Left cardiac atrium (tissue), 4 donors: Measurements from ENCODE around the gene SELENOM. TPM values are rescaled to one million over a fixed set of nuclear protein-coding genes. Genes with fewer than 3 reads are reported as not detected.

ENCODE experiments used
- ATAC-seq, 2 donors: fragments of 200-7000 bp; cut with Tn5 transposase; one replicate each; pipeline ENCODE4 v1.9.1; 2020; ENCODE audit warnings: mild to moderate bottlenecking in 2 of 2, moderate library complexity in 2 of 2
- DNase-seq: peaks from one replicate; pipeline ENCODE4 v3.0.0-alpha.2; 2020
- intact Hi-C, 2 donors: fragments of 100-400 bp; cut with DNase I; formaldehyde crosslinking; loops; one replicate each; pipeline versions ENCODE4 v1.14.1 to v1.15.1; 2022 to 2023
- total RNA-seq, 2 donors: library from RNA; stranded (reverse); fragmentation: NEBNext Ultra II Directional; extraction: Animal tissue kit (Norgen Biotek cat#: 25700); gene quantifications; one replicate each; pipeline ENCODE4 v1.2.1, GENCODE V29; 2021
- donor health status: DM: no; HTN: yes; CAD: no.
- donor health status: DM: no; HTN: yes; CAD: no; lungs with severe emphysema.
- donor health status: DM: yes; HTN: yes; CAD: no.
- donor health status: Dilated cardiomyopathy.

SELENOM gene
- total RNA-seq, 2 donors from 2014 or later = 118 to 145 TPM

DNA sequence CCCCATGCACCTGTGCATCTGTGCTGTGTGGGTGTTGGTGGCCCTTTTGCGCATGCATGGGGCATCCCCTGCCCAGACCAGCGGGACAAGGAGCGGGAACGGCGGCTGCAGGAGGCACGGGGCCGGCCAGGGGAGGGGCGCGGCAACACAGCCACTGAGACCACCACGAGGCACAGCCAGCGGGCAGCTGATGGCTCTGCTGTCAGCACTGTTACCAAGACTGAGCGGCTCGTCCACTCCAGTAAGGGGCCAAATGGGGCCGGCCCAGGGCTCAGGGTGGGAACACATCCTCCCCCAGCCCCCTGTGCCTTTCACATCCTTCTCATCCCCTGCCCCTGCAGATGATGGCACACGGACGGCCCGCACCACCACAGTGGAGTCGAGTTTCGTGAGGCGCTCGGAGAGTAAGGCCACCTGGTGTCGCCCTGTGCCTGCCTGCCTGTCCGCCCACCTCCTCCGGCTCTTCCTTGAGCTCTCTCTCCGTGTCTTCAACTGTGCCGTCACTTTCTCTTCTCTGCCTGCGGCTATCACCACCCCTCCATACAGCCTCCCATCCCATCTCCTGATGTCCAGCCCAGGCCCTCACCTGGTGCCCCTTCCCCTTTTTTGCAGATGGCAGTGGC is 10.6 kb downstream of the SELENOM start:
- no peak for DNase-seq
- intact Hi-C loops = no loop called here
- ATAC-seq = no peak

DNA sequence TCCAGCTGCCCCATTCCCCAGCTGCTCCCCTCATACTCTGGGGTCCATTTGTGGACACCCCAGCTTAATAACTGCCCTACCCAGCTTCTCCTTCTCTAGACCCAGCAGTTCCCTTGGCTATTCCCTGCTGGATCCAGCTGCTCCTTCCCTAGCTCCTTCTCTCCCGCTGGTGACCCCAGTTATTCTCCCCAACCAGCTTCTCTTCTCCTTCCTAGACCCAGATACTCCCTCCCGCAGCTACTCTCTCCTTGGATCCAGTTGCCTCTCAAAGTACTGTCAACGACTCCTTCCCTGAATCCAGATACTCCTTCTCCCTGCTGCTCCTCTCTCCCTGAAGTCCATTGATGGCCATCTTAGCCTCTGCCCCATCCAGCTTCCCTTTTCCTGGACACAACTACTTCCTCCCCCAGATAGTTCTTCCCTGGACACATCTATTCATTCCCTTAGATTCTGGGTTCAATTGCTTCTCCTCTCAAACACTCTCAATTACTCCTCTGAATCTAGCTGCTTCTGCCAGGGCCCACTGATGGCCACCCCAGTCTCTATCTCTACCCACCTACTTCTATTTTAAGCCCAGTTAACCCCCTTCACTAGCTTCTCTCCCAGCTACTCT is 11.6 kb downstream of the SELENOM start:
- intact Hi-C loops = no loop called here
- ATAC-seq = no peak
- no peak for DNase-seq

GRCh38 chr22:31094741-31095140 is 12.6 kb downstream of the SELENOM start:
- ATAC-seq (no peak), DNase-seq (no peak)
- intact Hi-C loops = loop anchor here in 1 of 2 donors (5.0 kb wide), 1 partner anchor 53 kb away; no protein-coding TSS in a partner anchor

GRCh38 chr22:31094021-31094551 is 13.3 kb downstream of the SELENOM start:
- intact Hi-C loops = loop anchor here in 1 of 2 donors (5.0 kb wide), 1 partner anchor 53 kb away; no protein-coding TSS in a partner anchor
- DNase-seq (no peak), ATAC-seq (peak; percentile 16 to 17)

DNA sequence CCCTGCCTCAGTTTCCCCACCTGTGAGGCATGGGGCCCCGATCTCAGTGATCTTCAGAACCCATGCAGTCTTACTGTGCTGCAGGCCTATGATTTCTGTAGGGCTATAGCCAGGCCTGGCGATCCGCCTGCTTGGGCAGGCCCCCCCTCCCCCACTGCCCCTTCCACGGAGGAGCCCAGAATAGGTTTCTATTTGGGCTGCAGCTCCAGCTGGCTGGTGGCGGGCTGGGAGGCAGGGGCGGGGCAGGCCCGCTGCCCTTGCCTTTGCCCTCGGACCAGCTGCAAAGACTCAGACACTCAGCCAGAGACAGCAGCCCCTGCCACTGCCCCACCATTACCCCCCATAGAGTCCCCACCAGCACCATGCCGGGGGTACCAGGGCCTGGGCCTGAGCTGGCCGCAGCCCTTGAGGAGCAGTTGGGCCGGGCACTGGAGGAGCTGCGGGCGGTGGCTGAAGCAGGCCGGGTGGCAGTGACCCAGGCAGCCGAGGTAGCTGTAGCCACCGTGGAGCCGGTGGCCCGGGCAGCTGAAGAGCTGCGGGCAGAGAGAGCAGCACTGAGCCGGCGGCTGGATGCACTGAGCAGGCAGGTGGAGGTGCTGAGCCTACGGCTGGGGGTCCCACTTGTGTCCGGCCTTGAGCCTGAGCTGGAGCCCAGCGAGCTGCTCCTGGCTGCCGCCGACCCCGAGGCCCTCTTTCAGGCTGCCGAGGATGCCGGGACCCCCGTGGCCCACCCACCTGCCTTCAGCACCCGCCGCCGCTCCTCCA is 14.1 kb downstream of the SELENOM start:
- intact Hi-C loops = loop anchor here in 1 of 2 donors (5.0 kb wide), 1 partner anchor 54 kb away; no protein-coding TSS in a partner anchor
- peak; percentile 73 to 87 for ATAC-seq
- peak; percentile 74 for DNase-seq

DNA sequence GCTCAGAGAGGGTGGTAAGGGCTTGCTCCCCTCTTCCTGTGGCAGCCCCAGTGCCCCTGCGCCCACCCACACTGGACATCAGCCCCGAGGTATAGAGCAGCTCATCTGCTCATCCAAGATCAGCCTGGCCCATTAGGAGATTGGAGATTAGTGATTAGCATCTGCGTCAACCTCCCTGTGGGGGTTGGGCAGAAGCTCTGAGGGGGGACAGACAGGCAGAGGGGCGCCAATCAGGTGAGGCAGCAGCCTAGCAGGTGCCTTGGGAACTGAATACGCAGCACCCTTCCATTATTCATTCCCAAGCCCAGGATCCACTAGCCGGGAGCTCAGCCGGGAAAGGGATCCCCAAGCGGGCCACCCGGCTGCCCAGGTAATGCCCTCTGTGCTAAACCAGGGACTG is 15.2 kb downstream of the SELENOM start:
- DNase-seq (no peak), ATAC-seq (no peak)
- intact Hi-C loops = loop anchor here in 1 of 2 donors (5.0 kb wide), 1 partner anchor 55 kb away; no protein-coding TSS in a partner anchor

- intact Hi-C loops = loop anchor here in 1 of 2 donors (5.0 kb wide), 1 partner anchor 56 kb away; no protein-coding TSS in a partner anchor
- ATAC-seq (no peak), DNase-seq (no peak)
These were observed 16.0 kb downstream of the SELENOM start for GRCh38 chr22:31091106-31091975.

DNA sequence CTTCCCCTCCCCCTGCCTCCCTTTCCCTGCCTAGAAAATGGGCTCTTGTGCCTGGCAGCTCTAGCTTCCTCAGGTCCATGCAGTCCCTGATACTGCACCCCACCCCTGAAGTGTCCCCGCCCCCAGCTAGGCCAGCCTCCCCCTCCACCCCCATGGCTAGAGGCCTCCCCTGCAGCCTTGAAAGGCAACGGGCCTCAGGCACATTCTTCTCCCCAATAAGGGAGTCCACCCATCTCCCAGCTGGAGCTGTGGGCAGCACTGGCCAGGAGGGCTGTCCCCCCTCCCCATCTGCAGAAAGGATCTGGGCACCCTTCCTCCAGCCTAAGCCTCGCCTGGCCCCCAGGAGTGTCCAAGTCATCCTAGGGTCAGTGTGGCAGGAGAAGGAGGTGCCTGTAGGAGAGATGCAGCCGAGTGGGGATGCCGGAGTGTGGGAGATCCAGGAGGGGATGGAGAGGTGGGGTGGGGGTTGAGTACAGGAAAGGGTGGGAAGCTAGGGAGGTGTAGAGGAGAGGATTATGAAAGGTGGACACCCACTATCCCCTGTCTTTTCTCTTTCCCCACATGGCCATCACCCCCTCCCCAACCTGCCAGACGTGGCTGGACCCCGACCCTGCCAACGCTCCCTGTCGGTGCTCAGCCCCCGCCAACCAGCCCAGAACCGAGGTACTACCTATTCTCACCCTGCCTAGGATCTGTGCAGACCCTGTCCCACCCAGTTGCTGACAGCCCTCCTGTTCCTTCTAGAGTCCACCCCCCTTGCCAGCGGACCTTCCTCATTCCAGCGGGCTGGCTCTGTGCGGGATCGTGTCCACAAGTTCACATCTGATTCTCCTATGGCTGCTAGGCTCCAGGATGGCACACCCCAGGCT is 16.9 kb downstream of the SELENOM start:
- intact Hi-C loops = loop anchor here in 1 of 2 donors (5.0 kb wide), 1 partner anchor 57 kb away; no protein-coding TSS in a partner anchor
- ATAC-seq (no peak), DNase-seq (no peak)

GRCh38 chr22:31089160-31090100 is 17.9 kb downstream of the SELENOM start:
- ATAC-seq (peak in 1 of 2 donors; percentile 13), DNase-seq (no peak)
- intact Hi-C loops = loop anchor here (5.0 to 10.0 kb wide), 3 partner anchors 58 to 142 kb away; no protein-coding TSS in a partner anchor

GRCh38 chr22:31088233-31088986 is 19.0 kb downstream of the SELENOM start:
- intact Hi-C loops = loop anchor here in 1 of 2 donors (5.0 to 10.0 kb wide), 2 partner anchors 66 to 141 kb away; no protein-coding TSS in a partner anchor
- ATAC-seq = no peak
- DNase-seq = no peak

- DNase-seq = no peak
- intact Hi-C loops = loop anchor here in 1 of 2 donors (5.0 to 10.0 kb wide), 2 partner anchors 67 to 140 kb away; no protein-coding TSS in a partner anchor
- ATAC-seq = no peak
These were observed 19.6 kb downstream of the SELENOM start for GRCh38 chr22:31087744-31088215.

DNA sequence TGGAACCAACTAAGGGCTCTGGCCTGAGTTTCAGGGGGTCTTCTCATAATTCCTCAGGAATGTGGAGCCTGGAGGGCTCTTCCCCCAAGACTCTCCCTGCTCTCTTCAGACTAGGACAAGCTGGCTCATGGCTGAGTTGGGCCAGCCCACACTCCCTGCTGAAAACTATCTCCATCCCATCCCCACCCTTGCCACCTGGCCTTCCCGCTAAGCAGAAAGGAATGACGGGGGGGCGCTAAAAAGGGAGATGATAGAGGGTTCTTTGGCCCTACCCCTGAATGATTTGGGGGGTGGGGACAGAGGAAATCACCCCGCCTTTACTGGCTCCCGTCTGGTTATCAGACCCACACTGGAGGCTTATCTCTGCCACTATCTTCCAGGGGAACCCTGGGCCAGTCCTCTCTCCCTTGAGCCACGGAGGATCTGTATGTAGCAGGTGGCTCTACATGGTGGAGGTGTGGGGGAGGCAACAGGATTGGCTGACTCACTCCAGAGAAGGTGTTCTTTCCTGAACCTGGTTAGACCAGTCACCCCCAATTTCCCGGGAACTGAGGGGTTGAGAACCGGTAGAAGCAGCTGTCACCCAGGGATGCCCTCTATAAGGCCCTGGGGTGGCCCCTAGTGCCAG is 20.6 kb downstream of the SELENOM start:
- ATAC-seq (no peak), DNase-seq (peak; percentile 20)
- intact Hi-C loops = loop anchor here in 1 of 2 donors (5.0 to 10.0 kb wide), 2 partner anchors 68 to 140 kb away; no protein-coding TSS in a partner anchor

DNA sequence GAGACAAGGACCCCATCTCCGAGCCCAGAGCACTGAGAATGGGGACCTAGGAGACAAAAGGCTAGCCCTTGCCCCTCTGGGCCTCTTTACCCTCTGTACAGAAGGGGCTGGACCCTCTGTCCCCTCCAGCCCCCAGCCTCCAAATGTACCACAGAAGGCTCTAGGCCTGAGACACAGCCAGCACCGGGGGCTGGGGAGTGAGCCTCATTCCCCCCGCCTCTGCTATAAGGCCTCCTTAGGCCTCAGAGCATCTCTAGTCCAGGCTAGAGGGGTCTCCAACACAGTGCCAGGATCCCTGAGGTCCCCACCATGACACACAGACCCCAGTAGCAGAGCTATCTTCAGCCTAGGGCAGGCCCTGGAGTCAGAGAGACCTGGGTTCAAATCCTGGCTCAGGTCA is 21.4 kb downstream of the SELENOM start:
- DNase-seq = peak; percentile 17
- intact Hi-C loops = loop anchor here (2.0 to 10.0 kb wide), 3 partner anchors 69 to 139 kb away; no protein-coding TSS in a partner anchor

GRCh38 chr22:31085493-31085824 is 21.9 kb downstream of the SELENOM start:
- intact Hi-C loops = loop anchor here (2.0 to 10.0 kb wide), 3 partner anchors 69 to 139 kb away; no protein-coding TSS in a partner anchor
- ATAC-seq (peak; percentile 0 to 2), DNase-seq (peak; percentile 60)

More for the DNA sequence above, 21.4 kb downstream of the SELENOM start:
- ATAC-seq = no peak
